Measurements from ENCODE around the gene GUK1. TPM values are rescaled to one million over a fixed set of nuclear protein-coding genes. Genes with fewer than 3 reads are reported as not detected.

The GUK1 gene
- total RNA-seq, 2 experiments from 2014 or later, result 154 to 197 TPM

- no TSS peak for BruUV-seq (replicated peaks)
- Histone ChIP-seq H3K9me3 (ENCODE audit: low read length) (no peaks in the 10 kb centered on the region), H4K20me1 (ENCODE audit: insufficient read depth, low read length) (no peaks in the 10 kb centered on the region), H3K4me1 (ENCODE audit: insufficient read depth, low read length, poor library complexity, severe bottlenecking) (no peaks in the 10 kb centered on the region), H3K27ac (ENCODE audit: low read depth, low read length, poor library complexity, severe bottlenecking) (no peak overlapping the region), H2AFZ (ENCODE audit: low read length) (no peak overlapping the region), H3K4me3 (ENCODE audit: low read depth, low read length, poor library complexity, severe bottlenecking) (no peak overlapping the region), H3K4me2 (ENCODE audit: low read length) (no peak overlapping the region), H3K36me3 (ENCODE audit: insufficient read depth, low read length) (no peaks in the 10 kb centered on the region), H3K79me2 (ENCODE audit: insufficient read depth, low read depth, low read length) (no peaks in the 10 kb centered on the region), H3K9me2 (ENCODE audit: insufficient read depth, low read length) (no peaks in the 10 kb centered on the region)
- intact Hi-C loops (cut with micrococcal nuclease; ENCODE audit: unreplicated experiment), result no loop called here
- no peak for DNase-seq (ENCODE audit: low spot score)
- ChIA-PET CTCF (ENCODE audit: unreplicated experiment) (no interaction called here), POLR2A (interaction anchor here (0.7 to 1.1 kb wide), 2 partner anchors 224 to 1986 kb away, joined by 3 to 4 read pairs; no protein-coding TSS in a partner anchor)
- TF ChIP-seq CTCF (conservative IDR thresholded peaks at IDR 0.05; ENCODE audit: low read length) (no peak), EZH2phosphoT487 (IDR thresholded peaks at IDR 0.05; ENCODE audit: borderline replicate concordance, low read depth, low read length) (no peak)
Measured at GRCh38 chr1:228180959-228181644, 41.0 kb downstream of the GUK1 start.

GRCh38 chr1:228181645-228182034, 41.6 kb downstream of the GUK1 start:
- no peaks in the 10 kb centered on the region for H3K9me2 ChIP-seq (ENCODE audit: insufficient read depth, low read length)
- no peak overlapping the region for H2AFZ ChIP-seq (ENCODE audit: low read length)
- ChIA-PET POLR2A (interaction anchor here (1.1 kb wide), 1 partner anchor 223 kb away, joined by 4 read pairs; no protein-coding TSS in a partner anchor), CTCF (ENCODE audit: unreplicated experiment) (no interaction called here)
- TF ChIP-seq EZH2phosphoT487 (IDR thresholded peaks at IDR 0.05; ENCODE audit: borderline replicate concordance, low read depth, low read length) (no peak), CTCF (conservative IDR thresholded peaks at IDR 0.05; ENCODE audit: low read length) (no peak)
- H3K9me3 ChIP-seq (ENCODE audit: low read length), result no peaks in the 10 kb centered on the region
- no peak overlapping the region for H3K27ac ChIP-seq (ENCODE audit: low read depth, low read length, poor library complexity, severe bottlenecking)
- DNase-seq (ENCODE audit: low spot score), result no peak
- no TSS peak for BruUV-seq (replicated peaks)
- no peak overlapping the region for H3K4me2 ChIP-seq (ENCODE audit: low read length)
- no peaks in the 10 kb centered on the region for H3K4me1 ChIP-seq (ENCODE audit: insufficient read depth, low read length, poor library complexity, severe bottlenecking)
- intact Hi-C loops (cut with micrococcal nuclease; ENCODE audit: unreplicated experiment), result no loop called here
- no peaks in the 10 kb centered on the region for H4K20me1 ChIP-seq (ENCODE audit: insufficient read depth, low read length)
- H3K79me2 ChIP-seq (ENCODE audit: insufficient read depth, low read depth, low read length), result no peaks in the 10 kb centered on the region
- no peak overlapping the region for H3K4me3 ChIP-seq (ENCODE audit: low read depth, low read length, poor library complexity, severe bottlenecking)
- H3K36me3 ChIP-seq (ENCODE audit: insufficient read depth, low read length), result no peaks in the 10 kb centered on the region

GRCh38 chr1:228182296-228183030, 42.4 kb downstream of the GUK1 start:
- H4K20me1 ChIP-seq (ENCODE audit: insufficient read depth, low read length), result no peaks in the 10 kb centered on the region
- no peak overlapping the region for H3K4me3 ChIP-seq (ENCODE audit: low read depth, low read length, poor library complexity, severe bottlenecking)
- no peaks in the 10 kb centered on the region for H3K4me1 ChIP-seq (ENCODE audit: insufficient read depth, low read length, poor library complexity, severe bottlenecking)
- ChIA-PET CTCF (ENCODE audit: unreplicated experiment) (no interaction called here), POLR2A (interaction anchor here (1.1 kb wide), 1 partner anchor 223 kb away, joined by 4 read pairs; no protein-coding TSS in a partner anchor)
- BruUV-seq (replicated peaks), result no TSS peak
- H3K36me3 ChIP-seq (ENCODE audit: insufficient read depth, low read length), result no peaks in the 10 kb centered on the region
- no peak overlapping the region for H3K27ac ChIP-seq (ENCODE audit: low read depth, low read length, poor library complexity, severe bottlenecking)
- H2AFZ ChIP-seq (ENCODE audit: low read length), result no peak overlapping the region
- DNase-seq (ENCODE audit: low spot score), result no peak
- TF ChIP-seq EZH2phosphoT487 (IDR thresholded peaks at IDR 0.05; ENCODE audit: borderline replicate concordance, low read depth, low read length), result no peak
- TF ChIP-seq CTCF (conservative IDR thresholded peaks at IDR 0.05; ENCODE audit: low read length), result no peak
- intact Hi-C loops (cut with micrococcal nuclease; ENCODE audit: unreplicated experiment), result no loop called here
- H3K79me2 ChIP-seq (ENCODE audit: insufficient read depth, low read depth, low read length), result no peaks in the 10 kb centered on the region
- no peaks in the 10 kb centered on the region for H3K9me2 ChIP-seq (ENCODE audit: insufficient read depth, low read length)
- H3K4me2 ChIP-seq (ENCODE audit: low read length), result no peak overlapping the region
- H3K9me3 ChIP-seq (ENCODE audit: low read length), result no peaks in the 10 kb centered on the region
